ENCODE results near the gene DNMT3L.
"Not testable (repeated sequence)": the region's sequence is repeated elsewhere in the genome, so short reads cannot be mapped to it uniquely, and the experiment has no call there.

Gene DNMT3L

DNA sequence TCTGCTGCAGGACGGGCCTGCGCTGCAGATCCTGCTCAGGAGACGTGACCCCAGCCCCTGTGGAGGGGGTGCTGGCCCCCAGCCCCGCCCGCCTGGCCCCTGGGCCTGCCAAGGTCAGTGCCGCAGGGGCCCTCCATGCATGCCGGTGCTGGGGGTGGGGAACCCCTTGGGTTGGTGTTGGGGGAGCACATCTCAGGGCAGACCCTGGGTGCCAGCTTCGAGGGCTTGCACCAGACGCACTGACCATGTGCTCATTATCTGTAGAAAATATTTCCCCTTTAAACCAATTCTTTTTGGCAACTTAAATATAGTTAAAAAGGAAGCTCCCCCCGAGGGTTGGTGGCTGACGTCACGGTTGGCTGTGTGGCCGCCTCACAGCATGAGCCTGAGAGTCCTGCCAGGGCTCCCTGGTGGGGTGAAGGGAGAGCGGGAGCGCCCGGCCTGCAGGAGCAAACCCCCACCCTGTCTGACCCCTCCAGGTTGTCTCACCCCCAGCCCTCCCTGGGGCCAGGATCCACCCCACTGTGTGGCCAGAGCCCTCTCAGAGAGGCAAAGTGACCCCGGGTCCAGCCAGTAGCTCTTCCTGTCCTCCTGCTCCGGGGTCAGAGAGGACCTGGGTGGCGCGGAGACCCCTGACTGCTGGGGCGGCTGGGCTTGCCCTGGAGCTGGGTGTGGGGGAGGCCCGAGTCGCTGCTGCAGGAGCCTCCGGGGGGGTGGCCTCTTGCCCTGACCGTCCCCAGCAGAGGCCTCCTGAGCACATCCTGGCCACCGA is 32.9 kb upstream of the DNMT3L start:
- no peak for DNase-seq

DNA sequence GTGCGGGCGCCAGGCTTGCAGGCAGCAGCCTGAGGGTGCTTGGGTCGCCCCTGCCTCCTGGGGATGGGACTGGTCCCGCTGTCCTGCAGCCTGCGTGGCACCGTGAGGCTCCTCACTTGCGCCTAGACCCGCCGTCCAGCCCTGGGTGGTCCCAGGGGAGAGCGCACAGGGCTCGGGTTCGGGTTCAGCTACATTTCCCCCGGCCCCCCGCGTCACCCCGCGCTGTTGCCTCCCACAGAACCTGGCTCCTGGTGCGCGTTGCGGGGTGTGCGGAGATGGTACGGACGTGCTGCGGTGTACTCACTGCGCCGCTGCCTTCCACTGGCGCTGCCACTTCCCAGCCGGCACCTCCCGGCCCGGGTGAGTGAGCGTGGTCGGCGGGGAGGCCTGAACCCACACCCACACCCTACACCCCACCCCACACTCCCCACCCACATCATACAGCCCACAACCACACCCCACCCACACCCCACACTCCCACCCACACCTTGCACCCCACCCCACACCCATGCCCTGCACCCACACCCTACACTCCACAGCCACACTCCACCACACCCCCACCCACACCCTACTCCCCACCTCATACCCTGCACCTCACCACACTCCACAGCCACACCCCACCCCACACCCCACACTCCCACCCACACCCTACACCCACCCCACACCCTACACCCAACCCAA is 32.0 kb upstream of the DNMT3L start:
- no peak for DNase-seq

DNA sequence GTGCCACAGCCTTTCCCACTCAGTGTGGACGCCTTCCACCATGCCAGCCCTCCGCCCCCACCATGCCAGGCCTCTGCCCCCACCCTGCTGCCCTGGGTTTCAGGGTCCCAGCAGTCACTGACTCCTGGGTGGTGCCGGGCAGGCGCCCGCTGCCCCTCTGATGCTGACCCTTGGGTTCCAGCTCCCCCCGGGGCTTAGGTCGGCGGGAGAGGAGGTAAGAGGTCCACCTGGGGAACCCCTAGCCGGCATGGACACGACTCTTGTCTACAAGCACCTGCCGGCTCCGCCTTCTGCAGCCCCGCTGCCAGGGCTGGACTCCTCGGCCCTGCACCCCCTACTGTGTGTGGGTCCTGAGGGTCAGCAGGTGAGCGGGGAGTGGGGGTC is 31.1 kb upstream of the DNMT3L start:
- no peak for DNase-seq

DNA sequence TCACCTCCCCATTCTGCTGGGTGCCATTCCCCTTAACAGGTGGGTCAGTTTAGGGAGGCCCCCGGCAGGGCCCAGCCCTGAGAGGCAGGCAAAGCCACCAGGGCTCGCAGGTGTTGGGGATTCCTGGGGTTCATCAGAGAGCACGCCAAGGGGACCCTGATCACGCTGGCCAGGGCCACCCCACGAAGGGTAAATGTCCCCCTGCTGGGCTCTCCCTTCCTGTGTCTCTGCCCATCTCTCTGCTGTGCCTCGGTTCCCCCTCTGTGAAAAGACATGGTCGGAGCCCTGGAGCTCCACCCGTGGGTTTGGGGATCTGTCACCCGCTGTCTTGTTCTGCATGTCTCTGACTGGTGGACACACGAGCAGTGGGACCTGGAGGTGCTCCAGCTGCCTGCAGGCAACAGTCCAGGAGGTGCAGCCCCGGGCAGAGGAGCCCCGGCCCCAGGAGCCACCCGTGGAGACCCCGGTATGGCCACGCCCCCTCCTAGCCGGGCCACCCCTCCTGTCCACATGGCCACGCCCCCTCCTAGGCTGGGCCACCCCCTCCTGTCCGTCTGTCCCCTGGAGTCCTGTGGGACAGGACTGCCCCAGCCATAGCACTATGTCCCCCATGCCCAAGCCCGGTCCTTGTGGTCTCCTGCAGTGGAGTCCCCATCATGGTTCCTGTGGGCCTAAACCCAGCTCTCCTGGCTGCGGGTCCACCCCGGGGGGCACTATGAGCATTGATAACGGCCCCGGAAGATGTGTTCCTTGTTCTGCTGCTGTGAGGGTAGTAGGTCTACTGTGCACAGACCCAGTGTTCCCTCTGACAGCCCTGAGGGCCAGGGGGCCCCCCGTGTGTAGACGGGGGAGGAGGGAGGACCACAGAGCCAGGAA is 30.5 kb upstream of the DNMT3L start:
- DNase-seq = no peak

DNA sequence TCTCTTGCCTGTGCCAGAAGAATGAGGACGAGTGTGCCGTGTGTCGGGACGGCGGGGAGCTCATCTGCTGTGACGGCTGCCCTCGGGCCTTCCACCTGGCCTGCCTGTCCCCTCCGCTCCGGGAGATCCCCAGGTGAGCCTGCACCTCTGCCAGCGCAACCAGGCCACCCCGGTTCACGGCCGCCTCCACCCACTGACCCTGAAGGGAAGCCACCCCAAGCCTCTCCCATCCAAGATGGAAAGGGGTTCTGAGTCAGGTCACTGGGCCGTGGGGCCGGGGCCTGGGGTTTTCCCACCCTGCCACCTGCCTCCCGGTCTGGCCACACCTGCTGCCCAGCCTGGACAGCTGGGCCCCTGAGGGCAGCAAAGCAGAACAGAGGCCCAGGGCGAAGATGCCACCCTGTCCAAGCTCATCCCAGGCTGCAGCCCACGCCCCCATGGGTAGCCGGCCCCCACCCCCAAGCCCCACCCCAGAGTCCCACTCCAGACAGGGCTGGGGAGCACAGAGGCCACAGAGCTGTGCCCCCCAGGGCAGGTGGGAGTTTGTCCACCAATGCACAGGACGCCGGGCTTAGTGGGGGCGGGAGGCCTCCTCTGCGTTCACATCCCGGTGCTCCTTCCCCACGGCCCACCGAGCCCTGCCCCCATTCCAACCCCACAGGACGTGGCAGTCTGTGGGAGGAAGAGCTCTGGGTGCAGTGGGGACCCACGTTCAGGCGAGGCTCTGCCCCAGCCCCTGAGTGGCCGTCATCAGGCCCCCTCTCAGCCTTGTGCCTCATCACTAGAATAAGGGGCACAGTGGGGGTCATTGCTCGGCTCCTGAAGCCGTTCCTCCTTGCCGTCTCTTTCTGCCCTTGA is 29.6 kb upstream of the DNMT3L start:
- DNase-seq = no peak

DNA sequence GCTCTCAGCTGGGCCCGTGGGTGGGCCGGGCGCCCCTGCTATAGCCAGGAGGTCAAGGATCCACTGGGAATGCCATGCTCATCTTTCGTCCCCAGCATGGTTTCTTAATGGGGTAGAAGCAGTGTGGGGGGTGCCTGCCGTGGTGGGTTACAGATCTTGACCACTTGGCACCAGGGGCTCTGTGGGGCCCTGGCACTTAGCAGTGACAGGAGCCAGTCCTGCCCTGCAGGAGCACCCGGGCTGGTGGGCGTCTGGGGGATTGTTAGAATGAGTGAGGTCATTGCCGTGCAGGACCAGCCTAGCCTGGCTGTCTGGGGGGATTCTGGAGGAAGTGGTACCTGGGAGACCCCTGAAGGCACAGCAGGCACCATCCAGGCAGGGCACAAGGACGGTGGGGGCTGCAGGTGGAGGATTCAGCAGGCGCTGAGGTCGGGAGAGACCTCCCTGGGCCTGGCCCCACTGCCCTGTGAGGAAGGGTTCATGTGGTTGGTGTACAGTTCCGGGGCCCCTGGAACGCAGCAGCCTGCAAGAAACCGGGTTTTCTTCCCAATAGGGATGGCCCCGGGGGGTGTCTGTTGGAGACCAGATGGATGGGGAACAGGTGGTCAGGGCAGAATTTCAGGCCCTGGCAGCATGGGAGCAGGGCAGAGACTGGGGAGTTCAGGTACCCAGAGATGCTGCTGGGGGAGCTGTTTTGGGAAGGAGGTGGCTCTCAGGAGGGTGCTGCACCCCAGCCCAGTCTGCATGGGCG is 28.8 kb upstream of the DNMT3L start:
- DNase-seq = no peak

DNA sequence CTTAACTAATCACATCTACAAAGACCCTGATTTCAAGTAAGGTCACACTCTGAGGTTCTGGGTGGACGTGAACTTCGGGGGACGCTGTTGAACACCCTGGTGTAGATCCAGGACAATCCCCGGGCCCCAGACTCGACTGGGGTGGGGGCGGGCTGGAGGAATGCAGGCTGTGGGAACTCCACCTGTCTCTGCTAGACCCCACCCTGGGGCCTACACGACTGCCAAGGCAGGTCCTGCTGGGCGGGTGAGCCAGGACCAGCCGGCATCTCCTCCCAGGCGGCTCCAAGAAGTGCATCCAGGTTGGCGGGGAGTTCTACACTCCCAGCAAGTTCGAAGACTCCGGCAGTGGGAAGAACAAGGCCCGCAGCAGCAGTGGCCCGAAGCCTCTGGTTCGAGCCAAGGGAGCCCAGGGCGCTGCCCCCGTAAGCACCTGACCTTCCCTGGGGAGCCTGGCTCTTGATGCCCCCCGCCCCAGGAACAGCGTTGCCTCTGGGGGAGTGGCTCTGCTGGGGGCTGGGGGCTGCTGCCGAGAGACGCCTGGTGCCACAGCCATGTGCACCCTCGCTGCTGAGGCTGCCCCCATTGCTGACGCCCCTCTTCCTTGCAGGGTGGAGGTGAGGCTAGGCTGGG is 27.8 kb upstream of the DNMT3L start:
- no peak for DNase-seq

DNA sequence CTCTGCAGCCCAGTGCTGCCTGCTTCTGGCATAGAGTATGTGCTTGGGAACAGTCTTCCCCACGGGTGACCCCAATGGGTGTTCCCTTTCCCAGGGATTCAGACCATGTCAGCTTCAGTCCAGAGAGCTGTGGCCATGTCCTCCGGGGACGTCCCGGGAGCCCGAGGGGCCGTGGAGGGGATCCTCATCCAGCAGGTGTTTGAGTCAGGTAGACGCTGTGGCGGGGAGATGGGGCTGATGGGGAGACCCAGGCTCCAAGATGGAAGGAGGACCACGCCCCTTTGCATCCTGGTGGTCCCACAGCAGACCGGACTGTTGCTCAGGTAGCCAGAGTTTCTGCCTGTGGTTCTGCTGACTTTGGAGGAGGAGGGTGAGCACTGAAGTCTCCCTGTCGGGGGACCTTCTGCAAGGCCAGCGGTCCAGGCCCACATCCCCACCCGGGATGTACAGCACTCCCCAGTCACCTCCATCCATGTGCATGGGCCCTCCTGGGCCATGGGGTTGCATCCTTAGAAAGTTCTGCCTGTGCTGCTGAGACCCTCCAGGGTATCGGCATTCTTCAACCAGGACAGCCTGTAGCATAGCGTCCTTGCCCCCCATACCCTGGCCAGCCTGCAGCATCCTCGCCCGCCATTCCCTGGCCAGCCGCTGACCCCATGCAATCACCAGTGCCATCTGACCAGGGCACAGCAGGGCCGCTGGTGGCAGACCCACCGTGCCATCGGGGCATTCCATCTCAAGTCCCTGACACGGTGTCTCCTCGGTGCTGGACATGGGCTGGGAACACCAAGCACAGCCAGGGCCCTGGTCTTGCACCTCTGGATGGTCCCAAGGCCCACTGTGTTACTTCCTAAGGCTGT is 26.8 kb upstream of the DNMT3L start:
- no peak for DNase-seq

DNA sequence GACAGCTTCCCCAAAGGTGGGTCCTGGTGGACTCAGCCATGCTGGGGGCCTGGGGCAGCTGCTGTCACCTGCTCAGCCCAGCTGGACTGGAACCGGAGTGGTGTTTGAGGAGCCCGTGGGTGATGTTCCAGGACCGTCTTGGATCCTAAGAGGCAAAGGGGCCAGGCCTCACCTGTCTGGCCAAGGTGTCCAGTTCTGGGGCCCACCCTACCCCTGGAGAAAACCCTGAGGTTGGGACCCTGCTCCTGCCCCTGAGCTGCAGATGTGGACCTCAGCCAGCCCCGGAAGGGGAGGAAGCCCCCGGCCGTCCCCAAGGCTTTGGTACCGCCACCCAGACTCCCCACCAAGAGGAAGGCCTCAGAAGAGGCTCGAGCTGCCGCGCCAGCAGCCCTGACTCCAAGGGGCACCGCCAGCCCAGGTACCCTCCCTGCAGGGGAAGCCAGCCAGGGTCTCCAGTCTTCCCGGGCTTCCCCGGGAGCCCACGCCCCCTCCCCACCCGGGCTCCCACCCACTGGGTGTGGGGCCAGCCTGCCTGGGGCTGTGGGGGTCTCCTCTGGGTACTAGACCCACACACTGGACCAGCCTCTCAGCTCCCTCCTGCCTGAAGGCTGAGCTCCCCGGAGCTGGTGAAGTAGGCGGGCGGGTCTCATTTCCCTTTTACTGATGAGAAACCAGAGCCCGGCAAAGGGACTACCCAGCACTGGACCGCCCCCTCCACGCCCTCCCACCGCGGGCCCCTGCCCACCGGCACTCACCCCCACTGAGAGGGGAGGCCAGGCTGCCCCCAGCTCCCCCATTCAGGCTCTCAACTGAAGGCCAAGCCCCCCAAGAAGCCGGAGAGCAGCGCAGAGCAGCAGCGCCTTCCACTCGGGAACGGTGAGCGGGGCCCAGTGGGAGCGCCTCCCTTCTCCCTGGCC is 25.3 kb upstream of the DNMT3L start:
- no peak for DNase-seq

DNA sequence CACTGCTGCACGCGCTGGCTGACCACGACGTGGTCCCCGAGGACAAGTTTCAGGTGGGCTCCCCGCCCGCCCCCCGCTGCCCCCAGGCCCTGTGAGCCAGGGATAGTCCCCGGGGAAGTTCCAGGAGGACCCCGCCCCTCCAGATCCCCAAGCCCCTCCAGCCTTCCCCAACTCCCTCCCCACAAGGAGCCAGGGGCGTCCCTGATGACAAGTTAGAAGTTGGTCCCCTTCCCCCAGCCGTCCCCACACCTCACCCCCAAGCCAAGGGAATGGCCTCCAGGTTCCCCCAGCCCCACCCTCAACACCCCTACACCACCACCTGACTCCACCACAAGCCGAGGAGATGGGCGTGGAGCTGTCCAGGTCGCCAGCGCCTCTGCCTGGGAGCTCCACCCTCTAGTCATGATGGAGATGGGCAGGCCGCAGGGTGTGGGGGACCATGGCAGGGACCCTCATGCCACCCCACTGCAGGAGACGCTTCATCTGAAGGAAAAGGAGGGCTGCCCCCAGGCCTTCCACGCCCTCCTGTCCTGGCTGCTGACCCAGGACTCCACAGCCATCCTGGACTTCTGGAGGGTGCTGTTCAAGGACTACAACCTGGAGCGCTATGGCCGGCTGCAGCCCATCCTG is 24.5 kb upstream of the DNMT3L start:
- DNase-seq = no peak

DNA sequence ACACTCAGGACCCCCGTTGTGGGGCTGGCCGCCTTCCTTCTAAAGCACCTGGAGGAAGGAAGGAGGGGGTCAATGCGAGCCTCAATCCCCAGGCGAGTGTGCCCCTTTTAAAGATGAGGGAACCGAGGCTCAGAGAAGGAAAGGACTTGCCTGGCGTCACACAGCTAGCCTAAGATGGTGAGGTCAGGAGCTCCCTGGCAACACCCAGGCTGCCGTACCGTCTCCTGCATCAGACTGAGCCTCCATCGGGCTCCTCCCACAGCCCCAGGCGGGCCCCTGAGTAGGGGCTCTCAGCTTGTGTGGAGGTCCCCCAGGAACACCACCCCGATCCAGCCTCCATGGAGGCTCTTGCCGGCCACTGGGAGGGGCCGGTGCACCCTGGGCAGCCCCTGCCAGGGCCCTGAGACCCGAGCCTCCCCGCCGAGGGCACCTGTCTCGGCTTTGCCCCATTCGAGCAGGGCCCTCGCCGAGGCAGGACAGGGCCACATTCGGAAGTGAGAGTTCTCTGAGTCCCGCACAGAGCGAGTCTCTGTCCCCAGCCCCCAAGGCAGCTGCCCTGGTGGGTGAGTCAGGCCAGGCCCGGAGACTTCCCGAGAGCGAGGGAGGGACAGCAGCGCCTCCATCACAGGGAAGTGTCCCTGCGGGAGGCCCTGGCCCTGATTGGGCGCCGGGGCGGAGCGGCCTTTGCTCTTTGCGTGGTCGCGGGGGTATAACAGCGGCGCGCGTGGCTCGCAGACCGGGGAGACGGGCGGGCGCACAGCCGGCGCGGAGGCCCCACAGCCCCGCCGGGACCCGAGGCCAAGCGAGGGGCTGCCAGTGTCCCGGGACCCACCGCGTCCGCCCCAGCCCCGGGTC is 23.7 kb upstream of the DNMT3L start, which contains the start of gene AIRE:
AIRE (plus strand) TSS at position 739 of the 855 bp plus-strand sequence. CDS start 131 bp downstream, outside the sequence.
- DNase-seq = peak; percentile 88

DNA sequence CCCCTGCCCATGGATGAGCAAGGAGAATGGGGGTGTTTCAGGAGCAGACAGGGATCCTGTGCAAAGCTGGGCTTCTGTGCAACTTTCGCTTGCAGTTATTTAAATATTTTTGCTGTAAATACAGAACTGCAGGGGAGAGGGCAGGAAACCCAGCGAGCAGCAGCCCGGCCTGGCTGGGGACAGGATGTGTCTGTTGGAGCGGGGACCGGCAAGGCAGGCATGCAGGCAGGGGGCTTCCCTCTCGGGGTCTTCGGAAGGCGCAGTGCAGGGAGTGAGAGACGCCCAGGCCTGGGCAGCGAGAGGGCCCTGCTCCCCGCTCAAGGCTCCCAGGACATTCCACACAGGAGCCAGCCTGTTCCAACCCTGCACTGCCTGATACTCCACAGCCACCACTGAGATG is 22.3 kb upstream of the DNMT3L start:
- no peak for DNase-seq

DNA sequence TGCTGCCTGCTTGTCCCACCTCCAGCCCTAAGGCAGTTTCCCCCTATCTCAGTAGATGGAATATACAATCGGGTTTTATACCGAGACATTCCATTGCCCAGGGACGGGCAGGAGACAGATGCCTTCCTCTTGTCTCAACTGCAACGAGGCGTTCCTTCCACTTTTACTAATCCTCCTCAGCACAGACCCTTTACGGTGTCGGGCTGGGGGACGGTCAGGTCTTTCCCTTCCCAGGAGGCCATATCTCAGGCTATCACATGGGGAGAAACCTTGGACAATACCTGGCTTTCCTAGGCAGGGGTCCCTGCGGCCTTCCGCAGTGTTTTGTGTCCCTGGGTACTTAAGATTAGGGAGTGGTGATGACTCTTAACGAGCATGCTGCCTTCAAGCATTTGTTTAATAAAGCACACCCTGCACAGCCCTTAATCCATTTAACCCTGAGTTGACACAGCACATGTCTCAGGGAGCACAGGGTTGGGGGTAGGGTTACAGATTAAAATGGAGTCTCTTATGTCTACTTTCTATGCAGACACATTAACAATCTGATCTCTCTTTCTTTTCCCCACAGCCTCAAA is 21.6 kb upstream of the DNMT3L start:
- not testable (repeated sequence) for DNase-seq

DNA sequence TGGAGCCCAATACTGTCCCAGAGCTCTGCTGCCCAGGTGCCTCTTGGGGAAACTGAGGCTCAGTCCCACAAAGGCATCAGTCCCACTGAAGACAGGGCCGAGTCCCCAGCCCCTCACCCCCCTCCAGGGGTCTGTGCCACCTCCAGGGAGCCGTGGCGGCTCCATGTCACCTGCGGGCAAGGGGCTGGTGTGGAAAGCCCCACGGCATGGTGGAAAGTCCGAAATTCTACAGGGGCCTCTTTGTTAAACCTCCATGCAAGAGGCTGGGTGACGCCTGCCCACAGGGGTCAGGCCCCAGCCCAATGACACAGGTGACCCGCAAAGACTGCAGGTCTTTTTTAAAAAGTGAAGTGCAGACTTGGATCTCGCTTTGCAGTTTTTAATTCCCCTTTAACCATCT is 20.7 kb upstream of the DNMT3L start:
- DNase-seq = no peak

DNA sequence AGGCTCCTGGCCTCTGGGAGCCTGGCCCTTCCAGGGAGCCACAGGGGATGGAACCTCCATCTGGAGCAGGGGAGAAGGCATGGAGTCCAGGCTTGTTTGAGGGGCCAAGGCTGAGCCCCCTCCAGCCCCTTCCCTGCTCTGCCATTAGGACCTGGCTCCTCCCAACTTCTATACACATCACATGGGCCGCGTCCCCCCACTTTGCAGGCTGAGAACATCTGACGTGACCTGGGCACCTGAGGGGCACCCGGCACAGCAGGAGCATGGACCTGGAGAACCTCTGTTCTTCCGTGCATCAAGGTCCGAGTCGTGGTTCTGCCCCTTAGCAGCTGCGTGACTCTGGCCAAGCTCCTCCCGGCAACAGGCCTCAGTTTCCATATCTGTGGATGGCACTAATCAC is 20.1 kb upstream of the DNMT3L start:
- no peak for DNase-seq

DNA sequence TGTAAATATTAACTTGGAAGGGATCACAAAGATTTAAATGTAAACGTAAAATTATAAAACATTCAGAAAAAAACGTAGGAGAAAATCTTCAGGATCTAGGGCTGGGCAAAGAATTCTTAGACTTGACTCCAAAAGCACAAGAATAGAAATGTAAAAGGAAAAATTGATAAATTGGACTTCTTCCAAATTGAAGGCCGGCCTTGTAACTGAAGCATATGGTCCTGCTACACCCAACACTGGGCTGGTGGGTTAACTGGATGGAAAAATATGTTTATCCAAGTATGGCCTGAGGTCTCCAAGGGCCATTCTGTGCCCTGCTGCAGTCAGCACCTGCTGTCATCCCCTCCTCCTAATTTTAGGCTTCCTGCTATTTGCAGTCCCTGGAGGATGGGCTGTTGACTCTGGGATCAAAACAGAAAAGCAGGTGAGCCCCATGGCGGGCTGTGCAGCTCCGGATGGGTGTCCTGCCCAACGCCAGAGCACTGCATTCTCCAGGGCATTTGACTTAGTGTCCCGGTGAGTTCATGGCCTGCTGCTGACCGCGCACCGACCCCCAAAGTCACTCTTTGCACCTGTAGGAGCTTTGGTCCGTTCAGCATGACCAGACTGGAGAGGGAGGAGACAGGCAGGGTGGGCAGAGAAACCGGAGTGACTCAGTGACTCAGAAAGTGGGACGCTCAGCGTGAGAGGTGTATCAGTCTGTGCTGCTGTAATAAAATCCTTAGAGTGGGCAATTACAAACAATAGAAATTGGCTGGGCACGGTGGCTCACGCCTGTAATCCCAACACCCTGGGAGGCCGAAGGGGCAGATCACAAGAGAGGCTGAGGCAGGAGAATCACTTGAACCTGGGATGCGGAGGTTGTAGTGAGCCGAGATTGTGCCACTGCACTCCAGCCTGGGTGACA is 17.9 kb upstream of the DNMT3L start:
- no peak for DNase-seq

Data from islet precursor cell (in vitro differentiated cells).